NCI-H2227 (cell line): Measurements from ENCODE around the gene CIRBP.

Experiments
- DNase-seq: peaks from one replicate; lab custom pipeline; 2025; ENCODE audit not compliant: unreplicated experiment; lab: John Stamatoyannopoulos, UW

The CIRBP gene

GRCh38 chr19:1266916-1267476 is 2.1 kb upstream of the CIRBP start:
- DNase-seq, result peak; percentile 80

GRCh38 chr19:1267477-1268225 is 1.5 kb upstream of the CIRBP start:
- DNase-seq, result peak; percentile 66

- DNase-seq, result no peak
Measured at GRCh38 chr19:1268226-1269064, 687 bp upstream of the CIRBP start.

- DNase-seq, result peak; percentile 90
Measured at GRCh38 chr19:1269478-1270212, 513 bp downstream of the CIRBP start.

- no peak for DNase-seq
Measured at GRCh38 chr19:1270213-1270853, 1.2 kb downstream of the CIRBP start.

GRCh38 chr19:1270854-1271527 is 1.9 kb downstream of the CIRBP start:
- DNase-seq, result no peak

- no peak for DNase-seq
Measured at GRCh38 chr19:1271528-1272422, 2.6 kb downstream of the CIRBP start.

GRCh38 chr19:1272423-1273262 is 3.5 kb downstream of the CIRBP start:
- no peak for DNase-seq

- DNase-seq, result no peak
Measured at GRCh38 chr19:1273263-1274041, 4.3 kb downstream of the CIRBP start.

GRCh38 chr19:1274081-1274851 is 5.1 kb downstream of the CIRBP start:
- DNase-seq, result no peak

GRCh38 chr19:1274852-1275259 is 5.7 kb downstream of the CIRBP start:
- no peak for DNase-seq

GRCh38 chr19:1275260-1275975 is 6.3 kb downstream of the CIRBP start, which contains the start of gene FAM174C:
Gene FAM174C (plus strand): TSS chr19:1275530. CDS start chr19:1275550, 20 bp downstream.
- DNase-seq, result peak; percentile 96

GRCh38 chr19:1275976-1276627 is 7.0 kb downstream of the CIRBP start:
- no peak for DNase-seq

GRCh38 chr19:1276628-1277022 is 7.5 kb downstream of the CIRBP start:
- no peak for DNase-seq

GRCh38 chr19:1277061-1277460 is 7.9 kb downstream of the CIRBP start:
- no peak for DNase-seq

GRCh38 chr19:1278074-1278473 is 8.9 kb downstream of the CIRBP start:
- no peak for DNase-seq
